NOMO-1 (cell line): ENCODE measurements around the gene PKD1.

Source experiments
- DNase-seq, 2 experiments: peaks; one replicate each; lab custom pipeline; 2025; ENCODE audit not compliant: unreplicated experiment in 2 of 2; lab: John Stamatoyannopoulos, UW

Gene PKD1

DNA sequence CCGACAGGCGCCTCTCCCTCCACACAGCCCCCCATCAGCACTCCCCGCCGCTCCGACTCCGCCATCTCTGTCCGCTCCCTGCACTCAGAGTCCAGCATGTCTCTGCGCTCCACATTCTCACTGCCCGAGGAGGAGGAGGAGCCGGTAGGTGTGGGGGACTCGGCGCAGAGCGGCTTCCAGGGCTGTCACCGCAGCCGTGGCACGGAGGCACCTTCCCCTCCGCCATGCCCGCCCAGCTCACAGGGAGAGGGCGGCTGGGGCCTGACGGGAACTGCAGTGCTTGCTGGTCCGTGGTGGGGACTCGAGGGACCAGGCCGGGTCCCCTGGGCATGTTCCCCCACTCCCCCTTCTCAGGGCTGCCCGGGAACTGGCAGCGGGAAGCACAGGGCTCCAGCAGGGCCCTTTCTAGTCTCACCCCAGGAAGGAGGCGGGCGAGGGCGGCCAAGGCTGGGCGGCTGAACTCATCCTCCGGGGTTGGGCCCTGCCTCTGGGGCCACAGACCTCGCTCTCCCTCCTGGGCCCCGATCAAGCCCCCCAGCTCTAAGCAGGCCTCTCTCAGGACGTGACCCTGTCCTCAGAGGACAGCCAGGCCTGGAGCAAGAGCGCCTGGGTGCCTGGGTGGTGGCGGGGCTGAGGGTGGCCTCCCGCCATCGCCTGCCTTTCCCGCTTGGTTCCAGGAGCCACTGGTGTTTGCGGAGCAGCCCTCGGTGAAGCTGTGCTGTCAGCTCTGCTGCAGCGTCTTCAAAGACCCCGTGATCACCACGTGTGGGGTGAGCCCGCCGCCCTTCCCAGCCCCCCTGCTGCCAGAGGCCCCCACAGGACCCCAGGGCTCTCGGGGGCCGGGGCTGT, 35.1 kb upstream of the PKD1 start:
- no peak for DNase-seq

DNA sequence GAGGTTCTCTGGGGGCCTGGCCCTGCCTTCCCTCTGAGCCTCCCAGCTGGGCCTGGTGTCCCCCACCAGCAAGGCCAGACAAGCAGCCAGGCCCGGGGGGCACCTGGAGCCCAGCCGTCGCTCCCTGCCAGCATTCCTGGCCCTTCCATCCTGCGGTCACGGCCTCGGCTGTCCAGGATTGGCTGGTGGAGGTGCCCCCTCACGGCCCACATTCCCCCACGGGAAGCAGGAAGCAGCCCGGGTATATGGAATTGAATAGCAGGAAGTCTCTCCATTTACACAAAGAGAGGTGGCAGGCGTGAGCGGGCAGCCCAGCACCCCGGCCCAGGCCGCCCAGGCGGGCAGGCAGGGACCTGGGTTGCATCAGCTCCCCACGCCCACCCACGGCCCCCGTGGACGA, 34.4 kb upstream of the PKD1 start:
- DNase-seq = no peak

DNA sequence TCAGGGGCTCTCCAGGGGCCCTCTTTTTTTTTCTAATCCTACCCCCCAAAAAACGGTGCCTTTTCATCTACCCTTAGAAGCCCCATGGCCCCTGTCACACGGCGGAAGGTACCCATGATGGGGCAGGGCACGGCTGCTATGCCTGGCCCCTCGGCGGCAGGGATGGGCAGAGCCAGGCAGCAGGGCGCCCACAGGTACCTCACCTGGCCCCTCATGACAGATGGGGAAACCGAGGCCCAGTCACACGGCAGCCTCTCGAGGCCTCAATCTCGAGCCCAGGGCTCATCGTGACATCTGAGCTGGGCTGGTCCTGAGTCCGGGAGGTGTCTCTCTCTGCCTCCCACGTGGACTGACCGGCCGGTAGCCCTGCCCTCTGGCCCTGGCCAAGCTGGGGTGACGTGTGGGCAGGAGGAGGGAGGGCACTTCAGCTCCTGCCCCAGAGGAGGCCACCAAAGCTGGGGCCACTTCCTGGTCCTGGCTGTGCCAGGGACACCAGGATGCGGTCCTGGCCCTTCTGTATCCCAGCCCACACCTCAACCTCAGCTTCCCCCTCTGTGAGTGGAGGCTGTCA, 31.5 kb upstream of the PKD1 start:
- DNase-seq = no peak

DNA sequence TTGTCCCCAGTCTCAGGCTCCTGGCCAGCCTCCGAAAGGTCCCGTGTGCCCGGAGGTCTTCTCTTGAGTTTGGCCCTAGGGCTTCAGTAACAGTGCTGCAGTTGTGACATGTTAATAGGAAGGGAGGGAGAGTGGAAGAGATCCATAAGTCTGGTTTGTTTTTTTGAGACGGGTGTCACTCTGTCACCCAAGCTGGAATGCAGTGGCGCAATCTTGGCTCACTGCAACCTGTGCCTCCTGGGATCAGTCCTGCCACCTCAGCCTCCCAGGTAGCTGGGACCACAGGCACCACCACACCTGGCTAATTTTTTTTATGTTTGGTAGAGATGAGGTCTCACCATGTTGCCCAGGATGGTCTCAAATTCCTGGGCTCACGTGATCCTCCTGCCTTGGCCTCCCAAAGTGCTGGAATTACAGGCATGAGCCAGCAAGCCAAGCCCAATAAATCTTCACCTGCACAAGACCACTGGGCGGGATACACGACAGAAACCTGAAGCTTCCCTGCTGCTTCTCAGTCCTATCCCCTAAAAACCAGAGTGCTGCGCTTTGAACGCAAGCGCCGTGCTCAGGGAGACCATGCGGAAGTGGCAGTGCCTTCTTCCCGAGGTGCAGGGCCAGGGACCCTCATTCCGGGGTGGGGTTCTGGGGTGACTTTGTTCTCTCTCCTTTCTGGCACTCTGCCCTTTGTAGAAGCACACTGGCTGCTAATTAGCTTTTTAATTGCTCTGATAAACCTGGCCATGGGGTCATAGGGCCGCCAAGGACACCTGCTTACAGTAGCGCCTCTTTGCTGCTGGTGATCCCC, 30.8 kb upstream of the PKD1 start:
- no peak for DNase-seq

DNA sequence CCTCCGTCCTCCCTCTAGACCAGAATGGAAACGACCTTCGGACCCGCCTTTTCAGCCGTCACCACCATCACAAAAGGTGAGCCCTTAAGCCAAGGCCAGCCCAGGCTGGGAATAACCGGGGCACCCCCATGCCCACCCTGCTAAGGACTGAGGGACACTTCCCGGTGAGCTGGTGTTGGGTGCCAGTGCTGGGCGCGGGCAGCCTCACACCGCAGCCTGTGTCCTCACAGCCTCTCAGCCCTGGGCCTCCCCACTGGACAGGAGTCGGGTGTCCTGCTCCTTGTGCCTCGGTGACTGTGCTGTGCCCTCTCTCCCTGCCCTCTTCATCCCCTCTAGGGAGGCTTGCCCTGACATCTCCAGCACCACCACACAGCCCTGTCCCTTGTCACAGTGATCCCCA, 30.2 kb upstream of the PKD1 start:
- DNase-seq = no peak

DNA sequence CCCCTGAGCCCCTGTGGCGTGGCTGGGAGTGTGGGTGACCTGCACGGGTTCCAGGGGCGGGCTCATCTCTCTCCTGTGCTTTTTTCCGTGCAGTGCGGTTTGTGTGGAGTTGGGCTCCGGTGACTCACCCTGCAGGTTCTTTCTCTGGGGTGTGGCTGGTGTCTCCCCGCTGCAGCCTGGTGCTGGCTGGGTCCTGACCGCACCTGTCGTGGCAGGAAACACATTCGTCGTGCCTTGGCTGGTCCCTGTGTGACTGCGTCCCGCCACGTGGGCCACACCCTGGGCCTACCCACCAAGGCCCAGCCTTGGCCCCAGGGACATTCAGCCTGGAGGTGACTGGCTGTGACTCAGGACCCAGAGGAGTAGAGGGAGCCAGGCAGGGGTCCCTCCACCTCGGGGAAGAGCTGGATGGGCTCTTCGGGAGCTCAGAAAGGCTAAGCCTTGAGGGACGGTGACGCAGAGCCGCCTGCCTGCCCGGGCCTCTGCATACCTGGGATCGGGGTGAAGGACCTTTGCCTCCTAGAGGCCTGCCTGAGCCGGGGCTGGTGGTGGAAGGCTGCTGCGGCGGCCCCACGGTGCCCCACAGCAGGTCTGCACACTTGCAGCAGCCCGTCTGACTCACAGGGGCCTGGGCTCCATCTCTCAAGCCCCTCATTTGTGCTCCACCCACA, 27.6 kb upstream of the PKD1 start:
- DNase-seq = no peak

DNA sequence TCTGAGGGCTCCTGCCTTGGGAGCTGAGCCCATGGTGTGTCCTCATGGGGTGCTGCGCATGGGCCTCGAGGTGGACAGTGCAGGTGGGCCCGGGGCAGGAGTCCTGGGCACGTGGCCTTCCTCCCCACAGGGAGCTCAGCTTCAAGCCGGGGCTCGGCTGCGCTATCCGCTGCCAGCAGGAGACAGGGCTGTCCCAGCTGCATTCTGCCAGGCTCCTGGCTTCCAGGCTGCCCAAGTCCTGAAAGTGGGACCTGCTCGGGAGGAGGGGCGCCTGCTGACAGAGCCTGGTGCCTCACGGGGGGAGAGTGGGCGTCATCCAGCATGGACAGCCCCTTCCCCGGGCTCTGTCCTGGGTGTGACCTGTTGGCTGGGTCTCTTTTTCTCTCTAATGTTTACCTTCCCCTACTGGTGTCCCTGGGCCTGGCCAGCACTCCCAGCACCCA, 27.0 kb upstream of the PKD1 start:
- DNase-seq = no peak

DNA sequence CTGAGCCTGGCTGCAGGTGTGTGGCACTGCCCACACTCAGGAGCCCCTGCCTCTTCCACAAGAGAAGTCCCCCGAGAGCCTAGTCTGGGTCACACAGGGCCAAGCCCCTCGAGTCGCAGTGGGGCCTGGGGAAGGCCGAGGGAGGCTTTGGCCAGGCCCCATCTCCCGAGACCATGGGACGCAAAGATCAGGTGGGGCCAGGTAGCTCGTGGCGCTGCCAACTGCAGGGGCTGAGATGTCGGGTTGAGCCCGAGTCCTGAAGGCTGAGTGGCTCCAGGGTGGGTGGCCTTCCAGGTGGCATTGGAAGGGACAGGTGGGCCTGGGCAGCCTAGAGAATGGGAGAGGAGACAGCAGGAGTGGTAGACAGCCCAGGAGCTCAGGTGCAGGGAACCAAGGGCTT, 26.2 kb upstream of the PKD1 start:
- DNase-seq = no peak

DNA sequence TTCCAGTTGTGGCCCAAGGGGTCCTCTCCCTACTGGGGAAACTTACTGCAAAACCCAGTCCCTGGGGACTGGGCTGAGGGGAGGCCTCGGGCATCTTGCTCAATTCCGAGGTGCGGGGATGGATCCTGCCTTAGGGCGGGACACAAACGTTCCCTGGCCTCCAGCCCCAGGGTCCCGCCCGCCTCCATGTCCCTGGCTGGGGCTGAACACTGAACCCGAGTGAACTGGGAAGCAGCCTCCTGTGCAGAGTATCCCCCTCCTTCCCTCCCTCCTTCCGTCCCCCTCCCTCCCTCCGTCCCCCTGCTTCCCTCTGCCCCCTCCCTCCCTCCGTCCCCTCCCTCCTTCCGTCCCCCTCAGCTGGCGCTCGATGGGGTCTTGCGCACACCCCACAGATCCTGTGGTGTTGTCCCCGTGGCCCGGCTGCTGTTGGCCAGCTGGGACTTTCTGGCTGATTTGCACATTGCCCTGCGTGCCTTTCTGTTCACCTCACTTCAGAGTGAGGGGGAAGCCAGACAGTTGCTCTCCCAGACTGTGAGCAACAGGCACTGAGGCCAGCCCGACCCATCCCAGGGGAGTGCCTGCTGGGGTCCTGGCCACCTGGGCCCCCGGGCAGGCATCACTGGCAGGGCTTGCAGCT, 25.3 kb upstream of the PKD1 start:
- no peak for DNase-seq

DNA sequence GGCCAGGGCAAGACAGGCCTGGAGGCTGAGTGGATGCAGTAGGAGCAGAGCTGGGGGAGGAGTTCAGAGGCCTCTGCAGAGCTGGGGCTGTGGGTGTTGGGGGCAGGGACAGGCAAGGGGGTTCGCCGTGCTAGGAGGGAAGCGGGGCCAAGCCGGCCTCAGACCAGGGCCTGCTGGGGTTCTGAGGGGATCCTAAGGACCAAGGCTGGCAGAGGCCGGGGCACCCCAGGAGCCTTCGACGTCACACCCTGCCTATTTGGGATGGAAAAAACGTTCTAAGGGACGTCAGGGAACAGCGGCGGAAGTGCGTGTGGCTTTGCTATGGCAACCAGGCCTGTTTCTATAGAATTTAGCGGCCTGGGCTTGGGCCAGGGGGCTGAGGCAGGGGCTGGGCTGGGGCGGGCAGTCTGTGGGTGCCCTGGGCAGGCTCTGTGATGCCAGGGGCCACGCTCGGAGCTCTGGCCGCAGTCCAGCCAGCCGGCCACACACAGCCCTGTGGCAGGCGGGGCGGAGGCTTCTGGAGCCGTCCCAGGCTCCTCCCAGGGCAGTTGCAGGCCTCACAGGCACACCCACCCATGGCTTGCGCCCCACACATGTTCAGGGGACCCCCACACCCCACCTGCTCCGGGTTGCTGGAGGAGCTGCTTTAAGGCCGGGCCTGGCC, 23.6 kb upstream of the PKD1 start:
- DNase-seq = no peak

DNA sequence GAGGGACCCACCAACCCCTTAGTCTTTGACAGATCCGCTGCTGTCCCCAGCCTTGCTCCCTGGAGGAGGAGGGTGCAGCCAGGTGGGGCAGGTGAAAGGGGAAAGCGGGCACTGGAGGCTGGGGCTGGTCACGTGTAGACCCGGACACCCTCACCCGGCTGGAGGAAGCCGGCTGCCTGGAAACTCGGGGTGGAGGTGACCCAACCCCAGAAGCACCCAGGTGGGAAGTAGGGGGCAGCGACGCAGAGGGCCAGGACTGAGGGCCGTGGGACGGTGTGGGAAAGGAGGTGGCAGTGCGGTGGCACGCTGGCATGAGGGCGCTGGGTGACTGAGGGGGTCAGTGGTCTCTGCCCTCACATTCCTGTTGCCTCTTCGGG, 22.6 kb upstream of the PKD1 start:
- no peak for DNase-seq

DNA sequence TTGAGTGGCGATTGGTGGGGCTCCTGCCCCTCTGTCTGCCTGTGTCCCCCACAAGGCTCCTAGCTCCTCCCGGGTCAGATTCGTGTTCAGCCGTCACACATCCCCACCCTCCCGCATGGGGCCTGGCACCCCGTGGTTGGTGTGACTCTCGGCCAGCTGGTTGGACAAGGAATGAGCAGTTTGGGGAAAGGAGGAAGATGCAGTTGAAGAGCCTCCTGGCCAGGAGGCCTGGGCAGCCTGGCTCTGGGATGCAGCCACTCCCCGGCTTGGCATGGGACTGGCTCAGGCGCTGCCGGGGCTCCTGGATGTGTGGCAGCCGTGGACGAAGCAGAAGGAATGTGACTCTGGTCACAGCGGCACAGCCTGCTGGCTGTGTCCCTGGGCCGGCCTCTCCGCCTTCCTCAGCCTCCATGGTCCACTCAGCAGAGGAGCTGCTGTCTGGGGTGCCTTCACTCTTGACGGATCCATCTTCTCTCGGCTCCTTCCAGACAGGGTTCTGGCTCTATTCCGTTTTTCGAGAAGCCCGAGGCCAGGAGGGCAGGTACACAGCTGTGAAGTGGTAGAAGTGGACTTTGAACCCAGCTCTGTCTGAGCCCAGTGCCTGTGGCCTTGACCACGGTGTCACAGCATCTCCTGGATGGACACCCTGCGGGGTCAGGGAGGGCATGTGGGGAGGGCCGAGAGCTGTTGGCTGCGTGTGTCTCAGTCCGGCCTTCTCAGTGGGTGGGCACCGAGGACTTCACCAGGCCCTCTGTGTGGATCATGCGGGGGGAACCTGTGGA, 22.0 kb upstream of the PKD1 start:
- DNase-seq = no peak

DNA sequence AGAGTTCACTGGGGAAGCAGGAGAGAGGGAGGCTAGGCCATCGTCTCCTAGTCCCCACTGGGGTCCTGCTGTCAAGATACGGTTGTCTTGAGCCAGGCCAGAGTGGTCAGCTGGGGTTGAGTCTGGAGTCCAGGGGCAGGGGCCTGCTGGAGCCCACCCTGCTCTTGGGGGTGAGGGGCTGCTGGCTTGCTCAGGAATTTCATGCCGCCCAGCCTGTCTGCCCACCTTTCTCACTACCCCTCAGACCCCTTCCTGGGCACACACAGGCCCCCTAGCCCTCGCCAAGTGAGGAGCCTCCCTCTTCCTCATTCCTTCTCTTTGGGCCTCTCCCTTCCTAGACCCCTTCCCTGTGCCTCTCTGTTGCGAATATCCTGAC, 21.1 kb upstream of the PKD1 start:
- DNase-seq = no peak

DNA sequence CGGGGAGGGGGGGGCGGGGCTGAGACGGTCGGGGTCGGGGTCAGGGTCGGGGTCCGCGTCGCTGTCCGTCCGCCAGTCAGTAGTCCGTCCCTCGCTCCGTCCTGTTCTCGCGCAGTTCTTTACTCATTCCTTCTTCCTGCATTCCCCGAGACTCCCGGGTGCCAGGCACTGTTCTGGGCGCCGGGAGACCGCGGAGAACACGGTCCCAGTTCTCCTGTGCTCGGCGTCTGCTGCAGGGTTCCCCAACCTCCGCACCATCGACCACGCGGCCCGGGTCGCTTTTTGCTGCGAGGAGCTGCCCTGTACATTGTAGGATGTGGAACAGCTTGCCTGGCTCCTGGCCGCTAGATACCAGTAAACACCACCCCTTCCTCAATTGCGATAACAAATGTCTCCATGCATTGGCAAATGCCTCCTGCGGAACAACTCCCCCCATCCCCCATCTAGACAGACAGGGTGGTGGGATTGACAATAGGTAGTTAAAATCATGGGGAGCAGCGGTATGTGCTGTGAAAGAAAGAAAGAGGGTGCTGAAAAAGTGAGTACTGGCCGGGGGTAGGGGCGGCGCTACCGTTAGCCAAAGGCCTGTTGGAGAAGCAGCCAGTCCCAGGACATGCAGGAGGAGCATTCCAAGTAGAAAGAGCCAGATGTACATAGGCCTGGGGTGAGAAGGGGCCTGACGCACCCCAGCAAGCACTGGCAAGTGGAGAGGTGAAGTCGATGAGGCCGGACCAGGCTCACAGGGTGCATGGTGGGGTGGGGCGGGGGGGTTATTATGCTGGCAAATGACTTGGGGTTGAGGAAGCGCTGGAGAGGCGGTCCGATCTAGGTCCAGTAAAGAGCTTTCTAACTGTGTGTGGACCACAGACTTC, 20.5 kb upstream of the PKD1 start:
- peak in 1 of 2 experiments; percentile 35 for DNase-seq

DNA sequence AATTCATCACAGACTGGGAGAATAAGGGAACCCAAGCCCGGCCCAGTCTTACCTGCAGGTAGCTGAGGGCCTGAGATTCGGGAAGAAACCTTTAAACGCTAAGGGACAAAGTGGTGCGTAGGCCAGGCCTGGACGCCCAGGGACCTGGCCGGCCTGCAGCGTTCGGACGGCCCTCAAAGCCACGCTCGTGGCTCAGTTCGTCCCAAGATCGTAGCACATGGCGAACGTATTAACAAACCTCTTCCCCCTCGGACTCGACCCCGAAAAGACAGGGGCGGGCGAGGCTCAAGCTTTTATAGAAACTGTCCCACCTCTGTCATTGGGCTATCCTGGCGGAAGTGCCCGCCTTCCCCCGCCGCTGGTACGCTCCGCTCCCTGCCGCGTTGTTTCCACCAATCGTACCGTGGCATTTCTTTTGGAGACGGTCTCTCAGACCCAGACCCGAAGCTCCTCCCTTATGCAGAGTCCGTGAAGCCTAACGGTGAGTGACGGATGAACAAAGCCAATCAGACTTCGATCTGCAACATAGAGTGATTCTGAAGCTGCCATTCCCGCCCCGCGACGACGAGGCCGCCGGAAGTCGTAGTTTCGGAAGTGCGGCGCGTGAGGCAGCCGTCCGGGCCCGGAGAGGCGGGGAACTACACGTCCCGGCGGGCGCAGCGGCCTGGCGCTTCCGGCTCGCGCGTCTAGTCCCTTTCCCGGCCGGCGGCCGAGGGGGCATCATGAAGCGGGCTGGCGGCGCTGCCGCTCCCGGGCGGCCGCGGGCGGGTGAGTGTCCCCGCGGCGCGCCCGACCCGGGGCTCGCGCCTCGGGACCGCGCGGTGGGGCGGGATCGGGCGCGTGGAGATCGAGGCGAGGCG, 19.6 kb upstream of the PKD1 start, which contains the start of gene TRAF7:
TRAF7 (plus strand) TSS at position 692 of the 860 bp plus-strand sequence. CDS start 8,139 bp downstream, outside the sequence.
- DNase-seq = peak; percentile 100

DNA sequence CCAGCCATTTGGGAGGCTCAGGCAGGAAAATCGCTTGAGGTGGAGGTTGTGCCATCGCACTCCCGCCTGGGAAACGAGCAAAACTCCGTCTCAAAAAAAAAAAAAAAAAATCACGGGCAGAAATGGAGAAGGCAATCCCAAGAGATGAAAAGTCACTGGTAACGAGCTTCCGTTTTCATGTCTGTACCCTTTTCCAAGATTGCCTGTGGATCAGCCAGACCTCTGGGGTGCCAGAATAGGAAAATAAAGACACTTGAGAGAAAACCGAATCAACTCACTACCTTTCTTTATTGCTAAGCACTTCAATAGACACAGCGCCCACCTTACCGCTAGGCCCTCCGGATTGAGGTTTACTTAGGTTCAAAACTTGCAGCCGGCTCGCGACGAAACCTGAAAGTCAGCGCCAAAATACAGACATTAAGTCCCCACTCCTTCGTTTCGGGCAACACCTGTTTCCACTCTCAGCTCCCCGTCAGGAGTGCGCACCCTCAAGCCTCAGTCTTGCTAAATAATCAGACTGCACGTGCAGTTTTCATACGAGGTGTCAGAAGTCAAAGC, 18.9 kb upstream of the PKD1 start:
- DNase-seq = no peak
